ENCODE measurements around the gene USP5.
A peak's percentile ranks its signal among the peaks of the same experiment; 100 is the strongest.
"Not testable (repeated sequence)": the region's sequence is repeated elsewhere in the genome, so short reads cannot be mapped to it uniquely, and the experiment has no call there.

USP5 gene

DNA sequence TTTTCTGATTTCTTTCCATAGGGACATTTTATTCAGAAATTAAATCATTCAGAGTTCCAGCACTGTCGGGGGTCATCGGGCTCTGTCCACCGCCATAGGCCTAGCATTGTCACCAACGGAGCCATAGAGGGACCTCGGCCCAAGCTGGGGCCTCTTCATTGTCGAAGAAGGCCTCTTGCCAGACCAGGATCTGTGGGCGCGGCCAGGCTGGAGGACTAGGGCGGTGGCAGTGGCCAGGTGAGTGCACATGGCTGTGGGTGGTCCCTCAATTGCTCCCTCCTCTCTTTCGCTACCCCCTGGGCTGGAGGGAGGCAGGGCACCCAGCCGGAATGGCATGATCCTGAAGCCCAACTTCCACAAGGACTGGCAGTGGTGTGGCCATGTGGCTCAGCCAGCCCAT lies 31.7 kb downstream of the USP5 start:
- no peak overlapping the region for H3K4me3 ChIP-seq (ENCODE audit: low read depth, low read length)

DNA sequence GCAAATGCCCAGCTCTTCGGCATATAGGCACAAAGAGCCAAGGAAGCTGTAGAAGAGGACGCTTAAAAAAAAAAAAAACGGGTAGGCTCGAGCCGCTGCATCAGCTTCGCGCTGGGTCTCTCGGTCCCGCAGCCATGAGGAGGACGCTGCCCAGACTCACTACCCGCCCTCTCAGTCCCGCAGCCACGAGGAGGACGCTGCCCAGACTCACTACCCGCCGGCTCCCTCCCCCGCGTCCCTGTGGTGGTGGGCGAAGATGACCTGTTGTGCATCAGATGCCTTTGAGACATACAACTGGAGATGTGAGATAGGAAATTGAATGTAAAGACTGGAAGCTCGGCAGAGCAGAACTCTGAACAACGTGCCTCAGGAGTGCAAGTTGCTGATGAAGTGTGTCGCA lies 32.6 kb downstream of the USP5 start:
- H3K4me3 ChIP-seq (ENCODE audit: low read depth, low read length): no peak overlapping the region

GRCh38 chr12:6886206-6886999 lies 34.5 kb downstream of the USP5 start:
- not testable (repeated sequence) for H3K4me3 ChIP-seq (ENCODE audit: low read depth, low read length)

GRCh38 chr12:6887460-6887859 lies 35.5 kb downstream of the USP5 start:
- no peak overlapping the region for H3K4me3 ChIP-seq (ENCODE audit: low read depth, low read length)

DNA sequence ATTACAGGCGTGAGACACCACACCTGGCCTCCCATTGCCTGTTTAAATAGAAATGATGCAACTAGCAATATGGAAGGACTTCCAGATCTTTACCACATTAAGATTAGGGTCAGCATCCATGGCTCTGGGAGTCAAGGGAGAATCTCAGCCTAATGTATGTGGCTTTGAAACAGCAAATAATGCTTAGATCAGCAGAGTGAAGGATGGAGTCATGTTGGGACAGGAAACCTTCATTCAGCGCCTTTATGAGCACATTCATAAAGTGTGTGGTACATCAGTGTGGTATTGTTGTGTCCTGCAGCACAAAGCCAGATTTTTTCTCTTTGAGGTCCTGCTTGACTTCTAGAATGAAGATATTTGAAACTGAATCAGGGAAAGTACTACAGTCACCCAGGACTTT lies 36.4 kb downstream of the USP5 start:
- H3K4me3 ChIP-seq (ENCODE audit: low read depth, low read length): no peak overlapping the region

- not testable (repeated sequence) for H3K4me3 ChIP-seq (ENCODE audit: low read depth, low read length)
Observed at GRCh38 chr12:6888794-6889193, 36.8 kb downstream of the USP5 start.

DNA sequence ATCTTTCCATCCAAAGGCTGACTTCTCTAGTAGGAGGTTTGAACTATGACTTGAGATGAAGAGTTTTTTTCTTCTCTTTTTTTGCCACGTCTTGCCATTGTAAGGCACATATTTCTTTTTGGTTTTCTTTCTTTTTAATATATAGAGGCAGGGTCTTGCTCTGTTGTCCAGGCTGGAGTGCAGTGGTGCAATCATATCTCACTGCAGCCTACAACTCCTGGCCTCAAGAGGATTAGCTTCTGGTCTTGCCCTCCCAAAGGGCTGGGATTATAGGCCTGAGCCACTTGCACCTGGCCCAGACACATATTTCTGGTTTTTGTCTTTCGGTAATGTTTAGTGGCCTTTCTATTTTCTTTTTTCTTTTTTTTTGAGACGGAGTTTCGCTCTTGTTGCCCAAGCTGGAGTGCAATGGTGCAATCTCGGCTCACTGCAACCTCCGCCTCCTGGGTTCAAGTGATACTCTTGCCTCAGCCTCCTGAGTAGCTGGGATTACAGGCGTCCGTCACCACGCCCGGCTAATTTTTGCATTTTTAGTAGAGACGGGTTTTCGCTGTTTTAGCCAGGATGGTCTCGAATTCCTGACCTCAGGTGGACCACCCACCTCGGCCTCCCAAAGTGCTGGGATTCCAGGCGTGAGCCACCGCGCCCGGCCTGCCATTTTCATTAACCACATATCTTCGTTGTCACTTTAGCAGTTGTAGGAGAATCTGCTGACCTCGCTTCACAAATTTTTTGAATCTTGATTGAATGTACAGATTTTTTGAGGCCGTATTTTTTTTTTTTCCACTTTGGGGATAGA lies 38.0 kb downstream of the USP5 start:
- H3K4me3 ChIP-seq (ENCODE audit: low read depth, low read length): not testable (repeated sequence)

DNA sequence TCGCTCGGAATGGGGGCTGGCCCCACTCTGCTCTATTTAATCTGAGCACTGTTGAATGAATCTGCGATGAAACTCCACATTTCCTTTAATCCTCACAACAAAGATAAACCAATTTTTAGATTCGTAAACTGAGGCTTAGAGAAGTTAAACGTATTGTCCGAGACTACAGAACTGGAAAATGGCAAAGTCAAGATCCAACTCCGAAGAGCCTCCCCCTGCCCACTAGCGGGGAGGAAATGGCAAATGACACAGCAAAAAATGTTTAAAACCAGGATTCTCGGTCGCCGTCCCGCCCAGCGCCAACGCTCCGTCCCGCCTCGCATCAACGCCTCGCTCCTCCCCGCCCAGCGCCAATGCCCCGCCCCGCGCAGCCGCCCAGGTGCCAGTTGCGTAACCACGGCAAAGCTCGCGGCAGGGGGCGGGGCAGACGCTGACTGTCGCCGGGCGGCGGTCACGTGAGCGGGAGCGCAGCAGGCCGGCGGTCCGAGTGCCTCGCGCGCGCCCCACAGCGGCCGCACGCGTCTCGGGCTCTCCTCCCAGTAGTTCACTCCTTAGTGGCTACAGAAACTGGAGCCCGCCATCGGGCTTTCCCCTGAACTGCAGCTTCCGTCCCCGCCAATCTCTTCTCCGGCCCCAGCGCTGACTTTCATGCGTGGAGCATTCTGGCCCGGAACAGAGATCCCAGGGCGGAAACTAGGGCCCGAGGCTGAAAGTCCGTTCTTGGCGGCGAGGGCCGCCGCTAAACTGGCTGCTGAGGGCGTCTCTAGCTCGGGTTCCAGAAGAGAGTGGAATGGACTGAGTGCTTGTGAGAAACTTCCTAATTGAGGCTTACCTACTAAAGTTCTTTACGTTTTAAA lies 39.1 kb downstream of the USP5 start:
- H3K4me3 ChIP-seq (ENCODE audit: low read depth, low read length): peak overlapping the region; percentile 24

- peak overlapping the region; percentile 24 for H3K4me3 ChIP-seq (ENCODE audit: low read depth, low read length)
Observed at GRCh38 chr12:6891646-6892001, 39.7 kb downstream of the USP5 start.

GRCh38 chr12:6892683-6893082 lies 40.7 kb downstream of the USP5 start:
- H3K4me3 ChIP-seq (ENCODE audit: low read depth, low read length): not testable (repeated sequence)

GRCh38 chr12:6894321-6894720 lies 42.4 kb downstream of the USP5 start:
- no peak overlapping the region for H3K4me3 ChIP-seq (ENCODE audit: low read depth, low read length)

GRCh38 chr12:6896846-6897435 lies 45.0 kb downstream of the USP5 start:
- H3K4me3 ChIP-seq (ENCODE audit: low read depth, low read length): no peak overlapping the region

DNA sequence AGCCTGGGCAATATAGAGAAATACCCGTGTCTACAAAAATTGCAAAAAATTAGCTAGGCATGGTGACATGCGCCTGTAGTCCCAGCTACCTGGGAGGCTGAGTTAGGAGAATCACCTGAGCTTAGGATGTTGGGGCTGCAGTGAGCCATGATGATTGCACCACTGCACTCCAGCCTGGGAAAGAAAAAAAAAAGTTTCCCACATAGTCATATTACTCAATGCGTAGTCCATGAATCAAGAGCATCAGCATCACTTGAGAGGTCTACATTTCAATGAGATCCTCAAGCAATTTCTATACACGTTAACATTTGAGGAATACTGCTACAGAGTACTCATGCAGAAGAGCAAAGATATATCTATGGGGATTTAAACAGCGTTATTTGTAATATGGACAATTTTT lies 47.5 kb downstream of the USP5 start:
- no peak overlapping the region for H3K4me3 ChIP-seq (ENCODE audit: low read depth, low read length)

- H3K4me3 ChIP-seq (ENCODE audit: low read depth, low read length): no peak overlapping the region
Observed at GRCh38 chr12:6899837-6900519, 48.0 kb downstream of the USP5 start.

- H3K4me3 ChIP-seq (ENCODE audit: low read depth, low read length): no peak overlapping the region
Observed at GRCh38 chr12:6902448-6902847, 50.5 kb downstream of the USP5 start.

GRCh38 chr12:6903722-6904121 lies 51.8 kb downstream of the USP5 start:
- H3K4me3 ChIP-seq (ENCODE audit: low read depth, low read length): no peak overlapping the region

- H3K4me3 ChIP-seq (ENCODE audit: low read depth, low read length): peak within 1 kb of the TSS; percentile 58
Observed at GRCh38 chr12:6904280-6905276, 52.6 kb downstream of the USP5 start, which contains the start of gene LRRC23. Gene LRRC23 (plus strand): TSS chr12:6904822. CDS start chr12:6905634, 812 bp downstream.

DNA sequence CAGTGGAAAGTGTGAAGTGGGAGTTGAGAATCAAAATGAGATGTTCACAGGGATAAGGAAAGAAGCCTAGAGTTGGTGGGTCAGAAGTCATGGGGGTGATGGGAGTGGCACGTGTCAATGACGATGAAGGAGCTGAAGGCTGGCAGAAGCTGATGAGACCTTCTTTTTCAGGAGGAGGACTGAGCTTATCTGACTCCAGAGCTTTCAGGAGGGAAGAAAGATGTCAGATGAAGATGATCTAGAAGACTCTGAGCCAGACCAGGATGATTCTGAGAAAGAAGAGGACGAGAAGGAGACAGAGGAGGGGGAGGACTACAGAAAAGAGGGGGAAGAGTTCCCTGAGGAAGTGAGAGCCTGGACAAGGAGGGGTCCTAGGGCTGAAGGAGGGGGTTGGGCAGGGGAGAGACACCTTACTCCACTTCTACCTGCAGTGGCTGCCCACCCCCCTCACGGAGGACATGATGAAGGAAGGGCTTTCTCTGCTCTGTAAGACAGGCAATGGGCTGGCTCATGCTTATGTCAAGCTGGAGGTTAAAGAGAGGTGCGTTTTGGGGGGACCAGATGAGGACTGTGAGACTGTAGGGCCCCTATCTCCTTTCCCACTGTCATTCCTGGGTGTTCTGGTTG lies 53.6 kb downstream of the USP5 start:
- H3K4me3 ChIP-seq (ENCODE audit: low read depth, low read length): peak overlapping the region; percentile 58

GRCh38 chr12:6908141-6908540 lies 56.2 kb downstream of the USP5 start:
- H3K4me3 ChIP-seq (ENCODE audit: low read depth, low read length): not testable (repeated sequence)

Data from iPS-11a (cell line).